IPS-20b (cell line): Measurements from ENCODE around the gene TECPR2.

ENCODE experiments used
- H3K27ac ChIP-seq: one replicate; pipeline ENCODE4 v1.5.1; 2013; ENCODE audit warnings: low read length
- H3K27me3 ChIP-seq: 2 replicates; pipeline ENCODE4 v1.6.1; 2013; ENCODE audit warnings: mild to moderate bottlenecking, low read length, inconsistent platforms; ENCODE audit not compliant: insufficient read depth
- H3K36me3 ChIP-seq: 2 replicates; pipeline ENCODE4 v1.6.1; 2013; ENCODE audit warnings: low read depth, mild to moderate bottlenecking, inconsistent platforms, low read length, moderate library complexity; ENCODE audit not compliant: insufficient read depth
- H3K4me1 ChIP-seq: 2 replicates; pipeline ENCODE4 v1.6.1; 2013; ENCODE audit warnings: mild to moderate bottlenecking, control low read depth, inconsistent platforms, low read length, moderate library complexity; ENCODE audit not compliant: insufficient read depth
- H3K4me3 ChIP-seq: 2 replicates; pipeline ENCODE4 v1.5.1; 2013; ENCODE audit warnings: mild to moderate bottlenecking, low read length, inconsistent platforms
- H3K9ac ChIP-seq: 2 replicates; pipeline ENCODE4 v1.6.1; 2013; ENCODE audit warnings: low read depth, mild to moderate bottlenecking, inconsistent platforms, low read length, moderate library complexity
- H3K9me3 ChIP-seq: 2 replicates; pipeline ENCODE4 v1.6.1; 2013; ENCODE audit warnings: mild to moderate bottlenecking, low read depth, low read length, inconsistent platforms; ENCODE audit not compliant: insufficient read depth

TECPR2 gene, protein sequence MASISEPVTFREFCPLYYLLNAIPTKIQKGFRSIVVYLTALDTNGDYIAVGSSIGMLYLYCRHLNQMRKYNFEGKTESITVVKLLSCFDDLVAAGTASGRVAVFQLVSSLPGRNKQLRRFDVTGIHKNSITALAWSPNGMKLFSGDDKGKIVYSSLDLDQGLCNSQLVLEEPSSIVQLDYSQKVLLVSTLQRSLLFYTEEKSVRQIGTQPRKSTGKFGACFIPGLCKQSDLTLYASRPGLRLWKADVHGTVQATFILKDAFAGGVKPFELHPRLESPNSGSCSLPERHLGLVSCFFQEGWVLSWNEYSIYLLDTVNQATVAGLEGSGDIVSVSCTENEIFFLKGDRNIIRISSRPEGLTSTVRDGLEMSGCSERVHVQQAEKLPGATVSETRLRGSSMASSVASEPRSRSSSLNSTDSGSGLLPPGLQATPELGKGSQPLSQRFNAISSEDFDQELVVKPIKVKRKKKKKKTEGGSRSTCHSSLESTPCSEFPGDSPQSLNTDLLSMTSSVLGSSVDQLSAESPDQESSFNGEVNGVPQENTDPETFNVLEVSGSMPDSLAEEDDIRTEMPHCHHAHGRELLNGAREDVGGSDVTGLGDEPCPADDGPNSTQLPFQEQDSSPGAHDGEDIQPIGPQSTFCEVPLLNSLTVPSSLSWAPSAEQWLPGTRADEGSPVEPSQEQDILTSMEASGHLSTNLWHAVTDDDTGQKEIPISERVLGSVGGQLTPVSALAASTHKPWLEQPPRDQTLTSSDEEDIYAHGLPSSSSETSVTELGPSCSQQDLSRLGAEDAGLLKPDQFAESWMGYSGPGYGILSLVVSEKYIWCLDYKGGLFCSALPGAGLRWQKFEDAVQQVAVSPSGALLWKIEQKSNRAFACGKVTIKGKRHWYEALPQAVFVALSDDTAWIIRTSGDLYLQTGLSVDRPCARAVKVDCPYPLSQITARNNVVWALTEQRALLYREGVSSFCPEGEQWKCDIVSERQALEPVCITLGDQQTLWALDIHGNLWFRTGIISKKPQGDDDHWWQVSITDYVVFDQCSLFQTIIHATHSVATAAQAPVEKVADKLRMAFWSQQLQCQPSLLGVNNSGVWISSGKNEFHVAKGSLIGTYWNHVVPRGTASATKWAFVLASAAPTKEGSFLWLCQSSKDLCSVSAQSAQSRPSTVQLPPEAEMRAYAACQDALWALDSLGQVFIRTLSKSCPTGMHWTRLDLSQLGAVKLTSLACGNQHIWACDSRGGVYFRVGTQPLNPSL (N-terminal part only)

DNA sequence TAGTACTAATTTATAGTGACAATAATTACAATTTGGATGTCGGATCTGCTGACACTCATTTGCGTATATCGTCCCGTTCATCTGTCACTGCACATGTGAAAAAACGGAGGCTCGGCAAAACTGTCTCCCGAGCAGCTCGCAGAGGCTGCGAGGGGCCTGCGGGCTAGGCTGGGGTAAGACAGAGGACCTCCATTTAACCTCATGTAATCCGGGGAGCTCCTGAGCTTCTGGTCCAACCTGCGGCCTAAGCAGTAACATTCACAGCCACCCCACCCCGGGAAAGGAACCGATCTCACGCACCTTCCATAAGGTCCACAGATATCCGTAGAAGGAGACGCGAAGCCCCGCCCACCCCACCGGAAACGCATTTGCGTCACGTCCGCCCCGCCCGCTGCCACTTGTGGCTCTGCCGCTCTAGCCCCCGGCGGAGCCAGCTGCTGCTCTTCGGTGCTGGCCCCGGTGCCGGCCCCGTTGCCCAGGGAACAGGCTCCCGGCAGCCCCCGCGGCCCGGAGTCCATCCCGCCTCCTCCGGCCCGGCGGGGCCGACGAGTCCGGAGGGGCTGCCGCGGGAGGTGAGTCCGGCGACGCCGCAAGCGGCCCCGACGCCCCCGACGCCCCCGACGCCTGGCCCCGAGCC lies at the start of gene TECPR2, which contains the start of gene CINP:
Gene TECPR2 (plus strand): TSS at position 397 of the 637 bp plus-strand sequence. CDS start 13,781 bp downstream, outside the sequence.
Gene CINP (minus strand): TSS at position 346 of the 637 bp plus-strand sequence. CDS start 39 bp downstream, at position 307.
- Histone ChIP-seq H3K9me3 (no peaks in the 10 kb centered on the region), H3K27ac (no peak within 1 kb of the TSS), H3K36me3 (peaks cover 15% of the 10 kb centered on the region), H3K27me3 (peaks cover 6% of the 10 kb centered on the region; the same call in 1 of the 2 replicates), H3K4me1 (peaks cover 14% of the 10 kb centered on the region), H3K4me3 (peak within 1 kb of the TSS; percentile 91), H3K9ac (peak within 1 kb of the TSS; percentile 79; the same call in 1 of the 2 replicates)

DNA sequence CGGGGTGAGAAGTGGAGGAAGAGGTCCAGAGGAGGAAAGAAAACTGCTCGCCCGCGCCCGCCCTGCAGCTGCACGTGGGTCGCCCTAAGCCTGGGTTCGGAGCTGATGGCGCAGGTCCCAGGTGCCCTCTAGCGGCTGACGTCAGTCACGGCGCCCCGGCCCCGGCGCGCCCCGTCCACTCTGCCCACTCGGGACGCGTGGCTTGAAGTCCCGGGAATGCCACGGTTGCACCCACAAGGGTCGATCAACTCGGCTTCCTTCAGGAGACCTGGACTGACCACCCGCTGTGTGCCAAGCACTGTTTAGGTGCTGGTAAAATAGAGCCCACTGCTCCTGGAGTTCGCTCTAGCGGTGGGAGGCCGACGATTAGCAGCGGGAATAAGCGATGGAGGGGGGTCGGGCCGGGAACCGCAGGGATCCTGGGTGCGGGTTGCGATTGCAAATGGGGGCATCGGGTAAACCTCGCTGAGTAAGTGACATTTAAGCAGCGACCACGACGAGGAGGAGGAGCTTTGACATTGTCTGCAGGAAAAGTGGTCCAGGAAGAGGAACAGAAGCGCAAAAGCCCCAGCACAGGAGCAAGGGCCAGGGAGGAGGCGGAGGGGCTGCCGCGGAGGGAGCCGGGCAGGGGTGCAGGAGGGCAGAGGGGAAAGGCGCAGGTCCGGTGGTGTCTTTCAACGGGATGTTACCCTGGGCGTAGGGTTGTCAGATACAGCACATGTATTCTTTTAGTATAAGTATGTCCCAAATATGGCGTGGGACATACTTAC lies 48.3 kb upstream of the TECPR2 start:
- Histone ChIP-seq H3K36me3 (no peaks in the 10 kb centered on the region), H3K4me1 (peaks cover 7% of the 10 kb centered on the region; the same call in 1 of the 2 replicates), H3K27ac (no peak overlapping the region), H3K27me3 (peaks cover 36% of the 10 kb centered on the region), H3K4me3 (peak overlapping the region; percentile 76), H3K9me3 (no peaks in the 10 kb centered on the region), H3K9ac (peak overlapping the region; percentile 49; the same call in 1 of the 2 replicates)

DNA sequence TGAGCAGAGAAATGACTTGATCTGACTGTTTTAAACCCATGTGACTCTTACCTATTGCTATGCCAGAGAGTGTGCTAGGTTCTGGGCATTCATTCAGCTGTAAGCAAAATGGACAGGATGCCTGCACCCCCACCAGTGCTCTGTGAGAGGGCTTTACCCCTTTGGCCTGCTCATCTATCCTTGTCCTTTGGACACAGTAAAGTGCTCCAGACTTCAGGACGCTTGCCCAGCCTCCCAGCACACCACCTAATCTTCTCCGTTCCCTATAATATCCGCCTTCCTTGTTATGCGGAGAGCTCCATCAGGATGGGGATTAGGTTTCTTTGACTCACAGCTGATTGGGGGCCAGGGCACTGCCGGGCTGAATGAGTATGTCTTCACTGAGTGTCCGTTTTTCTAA lies 47.6 kb upstream of the TECPR2 start:
- H3K4me3 ChIP-seq = no peak overlapping the region; the same call in 1 of the 2 replicates
- H3K4me1 ChIP-seq = peaks cover 7% of the 10 kb centered on the region; the same call in 1 of the 2 replicates
- no peak overlapping the region for H3K9ac ChIP-seq
- H3K36me3 ChIP-seq = no peaks in the 10 kb centered on the region
- H3K27me3 ChIP-seq = peaks cover 36% of the 10 kb centered on the region
- H3K9me3 ChIP-seq = no peaks in the 10 kb centered on the region
- no peak overlapping the region for H3K27ac ChIP-seq

DNA sequence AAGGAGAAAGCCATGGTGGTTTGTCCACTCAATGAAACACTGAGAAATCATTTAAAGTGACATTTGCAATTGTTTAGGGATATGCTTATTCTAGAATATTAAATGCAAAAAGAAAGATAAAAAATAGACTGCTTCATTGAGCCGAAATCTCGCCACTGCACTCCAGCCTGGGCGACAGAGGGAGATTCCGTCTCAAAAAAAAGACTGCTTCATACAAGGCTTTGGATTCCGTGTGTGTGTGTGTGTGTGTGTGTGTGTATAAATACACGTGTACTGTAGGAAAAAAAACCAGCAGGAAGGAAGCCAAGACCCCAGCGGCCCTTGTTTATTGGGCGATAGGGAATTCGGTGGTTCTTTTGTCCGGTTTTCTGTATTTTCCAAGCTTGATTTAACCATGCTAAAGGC lies 46.4 kb upstream of the TECPR2 start:
- Histone ChIP-seq H3K9ac (peak overlapping the region; percentile 74; the same call in 1 of the 2 replicates), H3K4me1 (peaks cover 7% of the 10 kb centered on the region; the same call in 1 of the 2 replicates), H3K27ac (no peak overlapping the region), H3K9me3 (no peaks in the 10 kb centered on the region), H3K4me3 (peak overlapping the region; percentile 87), H3K36me3 (no peaks in the 10 kb centered on the region), H3K27me3 (peaks cover 36% of the 10 kb centered on the region)

DNA sequence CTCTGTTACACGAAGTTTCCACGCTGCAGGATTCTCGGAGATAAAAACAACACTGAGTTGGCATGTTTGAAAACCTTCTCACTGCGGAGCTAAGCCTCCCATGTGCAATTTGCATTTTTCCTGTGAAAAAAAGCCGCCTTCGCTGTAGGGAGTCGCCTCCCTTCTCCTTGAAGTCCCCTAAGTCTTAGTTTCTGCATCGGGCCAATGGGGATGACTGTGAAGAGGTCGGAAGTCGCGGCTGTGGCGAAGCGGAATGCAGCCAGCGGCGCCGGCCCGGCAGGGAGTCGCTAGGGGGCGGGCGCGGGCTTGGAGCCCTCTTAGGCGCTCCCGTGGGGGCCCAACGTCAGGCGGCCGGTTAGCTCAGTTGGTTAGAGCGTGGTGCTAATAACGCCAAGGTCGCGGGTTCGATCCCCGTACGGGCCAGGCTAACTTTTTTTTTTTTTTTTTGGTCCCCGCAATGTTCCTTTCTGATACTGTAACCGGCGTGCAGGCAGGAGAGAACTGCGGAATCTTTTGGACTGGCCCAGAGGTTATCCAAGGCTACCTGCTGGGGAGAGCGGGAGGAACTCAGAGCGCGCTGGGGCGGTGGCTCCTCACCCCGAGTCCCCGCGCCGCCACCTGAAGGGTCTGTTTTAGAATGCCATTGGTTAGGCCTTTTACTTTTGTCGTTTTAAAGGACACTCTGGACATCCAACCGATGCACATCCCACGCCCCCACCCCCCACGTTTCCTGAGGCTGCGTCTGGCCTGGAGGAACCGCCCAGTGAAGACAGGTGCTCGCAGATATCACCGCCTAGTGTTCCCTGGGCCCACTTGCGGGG lies 45.8 kb upstream of the TECPR2 start:
- H3K36me3 ChIP-seq = no peaks in the 10 kb centered on the region
- peak overlapping the region; percentile 74; the same call in 1 of the 2 replicates for H3K9ac ChIP-seq
- peak overlapping the region; percentile 87 for H3K4me3 ChIP-seq
- peaks cover 7% of the 10 kb centered on the region; the same call in 1 of the 2 replicates for H3K4me1 ChIP-seq
- H3K27me3 ChIP-seq = peaks cover 36% of the 10 kb centered on the region
- no peaks in the 10 kb centered on the region for H3K9me3 ChIP-seq
- no peak overlapping the region for H3K27ac ChIP-seq

DNA sequence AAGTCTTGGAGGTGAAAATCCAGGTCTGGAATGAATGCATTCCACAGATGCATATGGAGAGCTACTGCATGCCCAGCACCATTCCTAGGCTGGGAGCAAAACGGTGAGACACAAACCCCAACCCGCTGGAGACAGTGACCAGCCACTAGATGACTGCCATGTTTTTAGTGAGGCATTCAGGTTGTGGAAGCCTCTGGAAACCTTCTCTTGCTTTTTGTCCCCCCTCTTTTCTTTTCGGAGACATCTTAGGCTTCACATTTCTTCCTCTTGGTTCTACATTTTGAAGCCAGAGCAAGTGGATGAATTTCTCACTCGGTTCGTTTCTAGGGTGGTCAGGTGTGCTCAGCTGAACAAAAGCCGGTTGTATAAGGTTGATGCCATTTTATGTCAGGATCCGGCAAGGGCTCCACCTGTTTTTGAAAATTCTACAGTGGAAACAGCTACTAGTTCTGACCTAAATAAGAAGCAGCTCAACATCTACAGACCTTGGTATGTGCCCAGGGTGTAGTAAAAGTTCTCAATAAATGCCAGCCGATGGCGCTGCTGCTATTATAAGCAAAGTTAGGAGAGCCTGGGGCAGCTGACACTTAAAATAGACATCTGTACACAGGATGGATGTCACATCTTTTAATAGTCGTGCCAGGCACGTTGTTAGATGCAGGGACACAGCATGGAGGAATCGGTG lies 45.0 kb upstream of the TECPR2 start:
- H3K4me1 ChIP-seq = peaks cover 7% of the 10 kb centered on the region; the same call in 1 of the 2 replicates
- no peaks in the 10 kb centered on the region for H3K9me3 ChIP-seq
- peak overlapping the region; percentile 72 for H3K4me3 ChIP-seq
- peak overlapping the region; percentile 72; the same call in 1 of the 2 replicates for H3K9ac ChIP-seq
- H3K36me3 ChIP-seq = no peaks in the 10 kb centered on the region
- H3K27ac ChIP-seq = no peak overlapping the region
- H3K27me3 ChIP-seq = peaks cover 36% of the 10 kb centered on the region

DNA sequence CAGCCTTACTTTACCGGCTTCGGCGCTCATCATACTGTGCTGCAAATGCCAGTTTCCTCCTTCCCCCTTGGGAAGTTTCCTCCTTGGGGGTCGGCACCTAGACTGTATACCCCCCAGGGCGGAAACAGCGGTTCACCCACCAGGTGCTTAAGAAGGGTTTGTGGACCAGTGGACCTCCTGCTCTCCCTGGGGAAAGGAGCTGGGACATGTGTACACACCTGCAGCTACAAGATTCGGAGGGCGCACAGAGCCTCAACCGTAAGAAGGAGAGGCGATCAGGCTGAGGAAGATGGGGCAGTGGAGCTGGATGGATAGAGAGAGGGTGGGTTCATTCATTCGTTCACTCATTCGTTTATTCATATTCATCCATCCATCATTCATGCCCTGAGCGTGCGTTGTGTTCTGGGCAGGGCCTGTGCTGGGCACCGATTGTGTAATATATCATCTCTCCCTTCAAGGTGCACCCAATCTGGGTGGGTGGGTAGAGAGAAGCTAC lies 43.9 kb upstream of the TECPR2 start:
- peak overlapping the region; percentile 82; the same call in 1 of the 2 replicates for H3K9ac ChIP-seq

DNA sequence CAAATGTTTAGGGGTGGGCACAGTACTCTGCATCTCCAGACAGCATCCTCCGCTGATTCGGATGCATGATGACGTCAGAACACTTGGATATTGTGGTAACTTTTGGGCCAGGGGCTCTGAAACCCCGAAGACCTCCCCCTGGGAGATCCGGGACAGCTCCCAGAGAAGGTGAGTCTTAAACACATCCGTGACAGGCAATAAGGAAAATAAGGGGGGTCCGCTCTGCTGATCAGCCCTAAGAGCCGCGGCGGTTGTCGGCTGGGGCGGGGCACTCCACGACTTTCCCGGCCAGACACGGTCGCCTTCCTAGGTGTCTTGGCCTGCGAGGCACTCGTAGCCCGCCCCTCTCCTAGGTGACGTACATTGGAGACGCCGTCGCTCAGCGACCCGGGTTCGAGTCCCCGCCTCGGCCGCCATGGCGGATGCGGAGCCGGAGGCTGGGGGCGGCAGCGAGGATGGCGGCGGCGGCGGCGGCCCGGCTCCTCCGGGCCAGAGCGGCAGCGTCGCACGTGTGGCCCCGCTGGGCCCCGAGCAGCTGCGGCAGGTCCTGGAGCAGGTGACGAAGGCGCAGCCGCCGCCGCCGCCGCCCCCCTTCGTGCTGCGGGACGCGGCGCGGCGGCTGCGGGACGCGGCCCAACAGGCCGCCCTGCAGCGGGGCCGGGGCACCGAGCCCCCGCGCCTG lies 43.2 kb upstream of the TECPR2 start, which contains the start of gene ZNF839:
Gene ZNF839 (plus strand): TSS at position 396 of the 682 bp plus-strand sequence. CDS start 20 bp downstream, at position 416.
- peak within 1 kb of the TSS; percentile 82 for H3K9ac ChIP-seq
- H3K27me3 ChIP-seq = peaks cover 20% of the 10 kb centered on the region
- H3K27ac ChIP-seq = no peak within 1 kb of the TSS
- H3K9me3 ChIP-seq = no peaks in the 10 kb centered on the region
- H3K36me3 ChIP-seq = no peaks in the 10 kb centered on the region
- H3K4me1 ChIP-seq = peaks cover 7% of the 10 kb centered on the region; the same call in 1 of the 2 replicates
- peak within 1 kb of the TSS; percentile 90 for H3K4me3 ChIP-seq

More for the DNA sequence above, 43.9 kb upstream of the TECPR2 start:
- Histone ChIP-seq H3K4me3 (peak overlapping the region; percentile 90), H3K27ac (no peak overlapping the region), H3K9me3 (no peaks in the 10 kb centered on the region), H3K36me3 (no peaks in the 10 kb centered on the region), H3K4me1 (peaks cover 7% of the 10 kb centered on the region; the same call in 1 of the 2 replicates), H3K27me3 (peaks cover 26% of the 10 kb centered on the region)
